GM19035 (cell line): ENCODE results near the gene HRH3.

Experiments
- ATAC-seq: cut with Tn5 transposase; IDR thresholded peaks from one replicate; pipeline ENCODE4 v1.9.1; 2021; ENCODE audit not compliant: unreplicated experiment

The HRH3 gene

DNA sequence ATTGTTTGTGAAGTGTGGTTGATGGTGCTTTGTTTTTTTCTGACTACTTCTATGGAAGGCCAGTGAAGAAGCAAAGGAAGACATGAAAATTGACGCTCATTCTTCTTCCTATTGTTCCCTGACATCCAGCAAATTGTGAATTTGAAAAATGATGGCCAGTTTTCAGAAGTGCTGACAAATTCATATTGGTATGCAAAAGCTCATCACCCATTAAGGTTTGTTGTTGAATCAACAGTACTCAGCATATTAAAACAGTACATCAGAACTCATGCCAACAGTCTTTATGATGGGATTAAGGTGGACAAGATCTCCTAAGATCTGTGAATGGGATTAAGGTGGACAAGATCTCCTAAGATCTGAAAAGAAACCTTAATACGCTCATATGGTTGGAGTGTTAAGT is 38.3 kb downstream of the HRH3 start:
- ATAC-seq = no peak

DNA sequence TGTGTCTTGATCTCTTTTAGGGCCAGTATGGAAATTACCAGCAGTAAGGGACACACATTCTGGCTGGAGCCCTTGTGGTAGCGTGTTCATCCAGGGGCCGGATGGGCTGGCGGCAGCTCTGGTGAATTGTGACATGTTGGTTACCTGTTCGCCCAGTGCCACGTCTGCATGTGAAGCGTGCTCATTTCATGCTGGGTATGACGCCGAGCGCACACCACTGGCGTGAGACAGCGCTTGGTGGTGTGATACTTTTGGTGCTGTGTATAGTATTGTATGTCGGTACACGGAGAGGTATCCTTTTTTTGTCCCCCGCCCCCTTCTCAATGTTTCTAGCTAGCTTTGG is 40.9 kb downstream of the HRH3 start:
- ATAC-seq = no peak

DNA sequence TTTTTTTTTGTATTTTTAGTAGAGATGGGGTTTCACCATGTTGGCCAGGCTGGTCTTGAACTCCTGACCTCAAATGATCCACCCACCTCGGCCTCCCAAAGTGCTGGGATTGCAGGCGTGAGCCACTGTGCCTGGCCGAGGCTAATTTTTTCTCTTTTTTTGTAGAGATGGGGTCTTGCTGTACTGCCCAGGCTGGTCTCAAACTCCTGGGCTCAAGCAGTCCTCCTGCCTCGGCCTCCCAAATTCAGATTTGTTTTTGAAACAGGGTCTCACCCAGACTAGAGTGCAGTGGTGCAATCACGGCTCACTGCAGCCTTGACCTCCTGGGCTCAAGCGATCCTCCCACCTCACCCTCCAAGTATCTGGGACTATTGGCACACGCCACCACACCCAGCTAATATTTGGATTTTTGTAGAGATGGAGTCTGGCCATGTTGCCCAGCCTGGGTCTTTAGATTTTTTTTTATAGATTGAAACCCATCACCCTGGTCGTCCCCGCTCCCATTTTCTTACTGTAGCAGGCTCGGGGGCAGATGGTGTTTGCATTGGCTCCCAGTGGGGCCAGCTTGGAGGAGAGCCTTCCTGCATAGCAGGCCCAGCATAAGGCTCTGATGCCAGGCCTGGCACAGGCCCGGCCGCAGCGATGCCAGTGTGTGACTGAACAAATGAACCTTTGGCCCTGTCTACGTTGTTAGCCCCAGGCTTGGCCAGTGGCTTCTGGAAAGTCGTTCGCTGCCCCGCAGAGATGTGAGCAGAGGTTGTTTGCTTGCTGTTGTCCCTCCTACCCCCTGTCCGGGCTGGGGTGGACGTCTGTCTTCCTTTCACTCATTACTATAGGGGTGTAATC is 41.5 kb downstream of the HRH3 start:
- no peak for ATAC-seq

DNA sequence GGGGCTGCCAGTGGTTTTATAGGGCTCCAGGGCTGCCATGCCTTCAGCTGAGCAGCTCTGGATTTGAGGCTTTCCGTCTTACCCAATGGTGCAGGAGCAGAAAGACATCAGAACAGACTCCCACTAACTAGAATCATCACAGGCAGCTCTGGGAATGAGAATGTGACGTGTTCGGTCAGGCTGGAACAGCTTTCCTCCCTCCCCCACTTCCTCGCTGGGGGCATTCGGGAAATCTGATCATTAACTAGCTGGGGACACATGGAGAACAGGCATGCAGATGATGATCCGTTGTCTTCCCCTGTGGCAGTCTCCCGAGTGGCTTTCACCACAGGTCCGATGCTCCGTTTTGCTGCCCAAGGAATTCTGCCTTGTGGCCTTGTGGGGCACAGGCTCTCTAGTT is 42.8 kb downstream of the HRH3 start:
- no peak for ATAC-seq

DNA sequence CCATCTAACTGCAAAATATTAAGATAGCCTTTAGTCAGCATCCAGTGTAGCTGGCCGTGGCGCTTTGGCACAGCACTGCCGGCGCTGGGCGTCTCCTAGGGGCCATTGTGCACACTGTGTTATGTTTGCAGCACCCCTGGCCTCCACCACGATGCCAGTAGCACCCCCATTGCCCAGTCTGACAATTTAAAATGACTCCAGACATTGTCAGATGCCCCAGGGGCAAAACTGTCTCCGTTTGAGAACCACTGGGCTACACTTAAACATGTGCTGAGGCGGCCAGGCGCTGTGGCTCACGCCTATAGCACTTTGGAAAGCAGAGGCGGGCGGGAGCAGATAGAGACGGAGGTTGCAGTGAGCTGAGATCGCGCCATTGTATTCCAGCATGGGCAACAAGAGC is 43.2 kb downstream of the HRH3 start:
- ATAC-seq = no peak

DNA sequence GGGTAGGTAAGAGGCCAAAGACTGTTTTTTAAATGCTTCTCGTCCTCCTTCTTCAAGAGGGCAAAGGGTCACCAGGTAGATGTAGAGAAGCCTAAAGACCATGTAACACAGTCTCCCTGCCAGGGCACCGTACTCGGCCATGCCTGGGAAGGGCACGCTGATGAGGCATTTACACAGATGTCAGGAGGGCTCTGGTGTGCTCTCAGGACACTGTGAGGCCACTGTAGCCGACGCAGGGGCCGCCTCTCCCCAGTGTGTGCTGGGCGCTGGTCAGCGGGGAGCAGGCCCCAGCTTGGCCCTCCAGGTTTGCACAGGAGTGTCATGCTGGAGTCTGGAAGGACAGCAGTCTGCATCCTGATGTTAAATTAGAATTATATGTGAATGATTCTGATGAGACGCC is 44.4 kb downstream of the HRH3 start:
- ATAC-seq = no peak

DNA sequence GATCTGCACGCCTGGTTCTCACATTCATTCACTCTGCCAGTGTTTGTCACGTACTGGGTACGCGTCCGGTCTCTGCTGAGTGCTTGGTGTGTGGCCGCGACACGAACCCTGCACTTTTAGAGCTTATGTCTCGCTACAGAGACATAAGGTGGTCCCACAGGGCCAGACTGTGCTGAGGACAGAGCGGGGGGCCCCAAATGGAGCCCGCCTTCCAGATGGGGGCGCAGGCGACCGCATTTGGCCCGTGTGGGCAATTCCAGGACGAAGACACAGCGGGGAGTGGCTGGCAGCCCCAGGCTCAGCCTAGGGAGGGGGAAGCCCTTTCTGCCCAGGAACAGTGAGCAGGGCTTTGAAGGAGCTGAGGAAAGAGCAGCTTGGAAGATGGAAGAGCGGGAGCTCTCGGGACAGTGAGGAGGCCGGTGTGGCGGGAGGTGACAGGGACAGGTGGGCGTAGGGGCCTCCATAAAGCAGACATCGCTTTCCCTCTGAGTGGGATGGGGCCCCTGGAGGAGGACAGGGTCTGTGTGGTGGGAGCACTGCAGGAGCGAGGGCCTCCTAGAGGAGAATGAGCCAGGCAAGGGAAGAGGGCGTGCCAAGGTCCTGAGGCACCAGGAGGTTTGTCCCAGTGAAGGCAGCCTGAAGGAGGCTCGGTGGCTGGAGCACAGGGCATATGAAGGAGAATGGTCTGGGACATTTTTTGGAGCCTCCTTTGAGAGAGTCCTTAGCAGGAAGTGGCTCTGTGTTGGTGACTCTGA is 45.0 kb downstream of the HRH3 start:
- ATAC-seq = no peak

DNA sequence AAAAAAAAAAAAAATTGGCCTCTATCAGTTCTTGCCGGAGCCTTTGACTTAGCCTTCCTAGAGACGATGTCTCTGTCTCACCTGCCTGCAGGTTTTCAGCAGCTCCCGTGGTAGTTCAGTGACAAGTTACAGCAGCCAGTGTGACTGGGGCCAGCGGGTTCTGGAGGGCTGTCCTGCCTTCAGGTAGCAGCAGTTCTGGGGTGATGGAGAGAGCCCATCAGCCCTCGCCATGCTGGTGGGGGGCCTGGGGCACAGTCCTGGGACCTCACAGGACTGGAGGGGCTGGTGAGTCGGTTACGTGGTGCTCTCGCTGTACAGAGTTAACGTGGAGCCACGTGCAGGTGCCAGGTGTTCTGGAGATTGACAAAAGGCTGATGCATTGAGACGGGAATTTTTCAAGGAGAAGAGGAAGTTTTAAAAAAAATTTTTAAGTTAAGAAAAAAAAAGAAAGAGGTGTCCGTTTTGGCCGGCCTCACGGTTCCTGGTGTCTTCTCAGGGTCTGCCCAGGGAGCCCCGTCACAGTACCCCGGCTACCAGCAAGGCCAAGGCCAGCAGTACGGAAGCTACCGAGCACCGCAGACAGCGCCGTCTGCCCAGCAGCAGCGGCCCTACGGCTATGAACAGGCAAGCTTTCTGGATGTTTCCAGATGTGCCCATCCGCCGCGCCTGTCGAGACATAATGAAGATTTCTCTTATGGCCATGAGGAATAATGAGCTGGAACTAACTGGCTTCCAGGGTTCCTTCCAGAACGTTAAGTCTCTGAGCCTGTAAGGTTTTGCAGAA is 45.9 kb downstream of the HRH3 start:
- no peak for ATAC-seq

DNA sequence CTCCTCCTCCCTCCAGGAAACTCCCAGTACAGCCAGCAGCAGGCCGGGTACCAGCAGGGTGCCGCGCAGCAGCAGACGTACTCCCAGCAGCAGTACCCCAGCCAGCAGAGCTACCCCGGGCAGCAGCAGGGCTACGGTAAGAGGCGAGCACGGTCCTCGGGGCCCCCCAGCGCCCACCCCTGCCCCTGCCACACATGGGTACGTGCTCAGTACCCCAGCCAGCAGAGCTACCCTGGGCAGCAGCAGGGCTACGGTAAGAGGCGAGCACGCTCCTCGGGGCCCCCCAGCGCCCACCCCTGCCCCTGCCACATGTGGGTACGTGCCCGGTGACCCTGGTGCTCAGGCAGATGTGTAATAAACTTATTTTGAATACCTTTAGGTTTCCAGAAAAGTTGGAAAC is 47.4 kb downstream of the HRH3 start:
- no peak for ATAC-seq

DNA sequence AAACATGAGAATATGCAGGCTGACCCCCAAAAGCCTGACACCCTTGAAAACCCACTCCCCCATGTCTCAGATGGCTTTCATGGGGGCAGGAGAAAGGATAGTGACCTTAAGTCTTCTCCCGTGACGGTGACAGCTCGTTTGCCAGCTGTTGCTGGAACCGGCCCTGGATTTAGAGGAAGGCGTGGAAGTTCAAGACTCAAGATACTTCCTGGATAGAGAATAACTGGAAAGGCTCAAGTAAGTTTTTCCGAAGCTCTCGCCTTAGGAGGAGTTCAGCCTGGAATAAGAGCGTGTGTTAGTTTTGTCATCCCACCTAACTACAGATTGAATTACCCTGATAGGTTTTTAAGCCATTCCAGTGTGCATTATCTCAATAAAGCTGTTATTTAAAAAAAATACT is 48.8 kb downstream of the HRH3 start:
- ATAC-seq = no peak

DNA sequence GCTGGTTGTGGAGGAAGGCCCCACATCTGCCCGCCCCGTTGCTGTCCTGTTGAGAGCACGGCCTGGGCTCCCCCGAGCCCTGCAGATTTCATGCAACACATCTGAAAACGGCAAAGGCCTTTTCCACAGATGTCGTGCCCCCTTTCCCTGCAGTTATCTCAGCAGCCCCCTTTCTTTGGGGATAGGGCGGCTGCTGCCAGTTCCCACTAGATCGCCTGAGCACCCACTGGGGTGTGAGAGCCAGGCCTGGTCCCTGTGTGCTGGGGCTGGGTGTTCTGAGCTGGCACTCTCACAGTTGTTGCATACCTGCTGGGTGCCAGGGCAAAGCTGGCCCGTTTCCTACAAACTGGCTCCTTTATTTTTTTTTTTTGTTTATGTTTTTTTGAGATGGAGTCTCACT is 49.5 kb downstream of the HRH3 start:
- no peak for ATAC-seq

DNA sequence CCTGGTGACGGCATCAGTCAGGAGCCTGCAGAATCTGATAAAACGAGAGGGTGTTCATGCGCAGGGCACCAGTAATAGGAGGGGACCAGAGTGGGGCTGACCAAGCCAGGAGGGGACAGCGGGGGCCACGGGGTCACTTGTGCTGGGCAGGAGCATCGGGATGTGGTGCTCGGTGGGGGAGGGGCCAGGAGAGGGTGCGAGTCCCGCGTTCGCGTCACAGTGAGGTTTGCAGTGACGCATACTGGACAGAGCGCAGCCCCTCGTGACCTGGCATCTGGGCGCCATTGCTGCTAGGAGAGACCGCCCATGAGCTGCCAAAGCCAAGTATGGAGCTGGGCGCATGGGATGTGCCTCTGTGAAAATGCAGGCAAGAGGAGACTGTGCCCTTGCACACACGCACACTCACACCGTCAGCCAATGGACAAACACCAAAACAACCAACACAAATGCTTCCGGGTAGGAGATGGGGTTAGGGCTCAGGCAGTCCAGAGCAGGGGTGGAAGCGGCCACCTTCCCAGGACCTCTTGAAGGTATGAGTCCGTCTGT is 51.1 kb downstream of the HRH3 start:
- no peak for ATAC-seq

DNA sequence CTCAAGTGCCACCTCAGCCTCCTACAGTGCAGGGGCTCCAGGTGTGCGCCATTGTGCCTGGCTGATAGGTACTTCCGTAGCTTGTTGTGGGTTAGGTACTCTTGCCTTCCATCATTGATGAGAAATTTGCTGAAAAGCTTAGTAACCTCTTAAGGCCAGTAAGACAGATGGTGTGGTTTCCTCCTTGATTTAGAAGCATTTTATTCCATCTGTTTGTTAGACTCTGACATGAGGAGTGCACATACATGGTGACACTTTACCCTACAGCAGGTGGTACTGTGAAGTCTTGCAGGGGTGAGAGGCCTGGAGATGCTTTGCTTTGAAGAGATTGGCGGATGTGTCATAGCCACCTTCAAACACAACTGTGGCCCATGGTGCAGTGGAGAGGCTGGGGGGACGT is 52.0 kb downstream of the HRH3 start:
- ATAC-seq = no peak

DNA sequence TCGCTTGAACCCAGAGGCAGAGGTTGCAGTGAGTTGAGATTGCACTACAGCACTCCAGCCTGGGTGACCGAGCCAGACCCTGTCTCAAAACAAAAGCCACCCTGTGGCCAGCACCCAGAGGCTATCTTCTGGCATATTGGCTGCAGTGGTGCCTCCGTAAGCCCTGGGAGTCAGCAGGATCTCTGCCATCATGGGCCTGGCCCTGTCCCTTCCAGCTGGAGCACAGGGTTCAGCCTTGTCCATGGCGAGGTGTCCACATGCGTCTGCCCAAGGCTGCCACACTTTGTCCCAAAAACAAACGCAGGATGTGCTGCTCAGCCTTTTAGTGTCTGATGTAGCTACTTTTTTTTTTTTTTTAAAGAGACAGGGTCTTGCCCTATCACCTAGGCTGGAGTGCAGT is 52.6 kb downstream of the HRH3 start:
- ATAC-seq = no peak

DNA sequence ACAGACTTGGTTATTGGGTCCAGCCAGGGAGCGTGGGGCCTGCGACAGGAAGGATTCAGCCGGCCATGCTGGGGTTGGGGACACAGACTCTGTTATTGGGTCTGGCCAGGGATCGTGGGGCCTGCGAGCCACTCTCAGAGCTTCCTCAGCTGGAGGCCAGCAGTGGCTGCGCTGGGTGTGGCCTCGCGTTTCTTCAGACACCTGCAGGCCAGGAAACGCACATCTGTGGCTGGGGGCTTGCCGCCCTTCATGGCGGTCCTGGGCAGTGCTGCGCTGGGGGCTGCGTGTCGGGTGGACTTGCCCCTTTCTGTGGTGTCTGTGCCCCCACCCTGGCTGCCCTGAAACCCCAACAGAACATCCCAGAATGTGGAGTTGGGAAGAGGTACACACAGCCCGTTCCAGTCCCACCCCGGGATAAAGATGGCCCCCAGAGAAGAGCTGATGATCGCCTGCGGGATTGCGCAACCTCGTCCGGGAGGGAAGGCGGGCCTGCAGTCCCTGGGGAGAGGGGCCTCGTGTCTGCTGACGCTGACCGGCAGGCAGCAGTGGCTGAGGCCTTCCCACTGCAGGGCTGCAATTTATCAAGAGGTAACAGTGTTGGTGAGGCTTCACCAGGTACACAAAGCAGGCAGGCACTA is 54.2 kb downstream of the HRH3 start:
- no peak for ATAC-seq
